ENCODE data around the gene HOMER2. TPM values are rescaled to one million over a fixed set of nuclear protein-coding genes. Genes with fewer than 3 reads are reported as not detected.
A peak's percentile ranks its signal among the peaks of the same experiment; 100 is the strongest.

HOMER2 gene
- total and polyA plus RNA-seq, 8 donors: 2.9 to 144 (median 70.7) TPM

- peaks cover 15 to 30% (median 18%) of the 10 kb centered on the region in 4 donors for H3K4me1 ChIP-seq
- TF ChIP-seq POLR2A (IDR thresholded peaks at IDR 0.05) (no peak), EP300 (IDR thresholded peaks at IDR 0.05) (no peak), POLR2AphosphoS5 (IDR thresholded peaks at IDR 0.05) (peak in 1 of 3 donors; percentile 47)
- TF ChIP-seq, protein P1, sequence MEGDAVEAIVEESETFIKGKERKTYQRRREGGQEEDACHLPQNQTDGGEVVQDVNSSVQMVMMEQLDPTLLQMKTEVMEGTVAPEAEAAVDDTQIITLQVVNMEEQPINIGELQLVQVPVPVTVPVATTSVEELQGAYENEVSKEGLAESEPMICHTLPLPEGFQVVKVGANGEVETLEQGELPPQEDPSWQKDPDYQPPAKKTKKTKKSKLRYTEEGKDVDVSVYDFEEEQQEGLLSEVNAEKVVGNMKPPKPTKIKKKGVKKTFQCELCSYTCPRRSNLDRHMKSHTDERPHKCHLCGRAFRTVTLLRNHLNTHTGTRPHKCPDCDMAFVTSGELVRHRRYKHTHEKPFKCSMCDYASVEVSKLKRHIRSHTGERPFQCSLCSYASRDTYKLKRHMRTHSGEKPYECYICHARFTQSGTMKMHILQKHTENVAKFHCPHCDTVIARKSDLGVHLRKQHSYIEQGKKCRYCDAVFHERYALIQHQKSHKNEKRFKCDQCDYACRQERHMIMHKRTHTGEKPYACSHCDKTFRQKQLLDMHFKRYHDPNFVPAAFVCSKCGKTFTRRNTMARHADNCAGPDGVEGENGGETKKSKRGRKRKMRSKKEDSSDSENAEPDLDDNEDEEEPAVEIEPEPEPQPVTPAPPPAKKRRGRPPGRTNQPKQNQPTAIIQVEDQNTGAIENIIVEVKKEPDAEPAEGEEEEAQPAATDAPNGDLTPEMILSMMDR (IDR thresholded peaks at IDR 0.05): no peak
- 40 to 61% (median 44%) methylated on average over 13 of the region's 13 CpGs for WGBS, 5 donors
- H3K36me3 ChIP-seq: peaks cover 73 to 100% (median 100%) of the 10 kb centered on the region in 4 donors
- intact Hi-C loops (cut with DNase I; ENCODE audit: low total_unique reads): no loop called here
- H3K27ac ChIP-seq: peak overlapping the region in 4 of 5 donors; percentile 1 to 59 (median 30)
- DNase-seq: peak in 1 of 2 donors; percentile 16
- H3K4me3 ChIP-seq: no peak overlapping the region
- H3K9me3 ChIP-seq: no peaks in the 10 kb centered on the region
- H3K27me3 ChIP-seq: no peaks in the 10 kb centered on the region
These were observed 119.7 kb downstream of the HOMER2 start for GRCh38 chr15:82832601-82833361.

- Histone ChIP-seq H3K27ac (peak overlapping the region in 2 of 5 donors; percentile 27 to 59), H3K4me1 (peaks cover 15 to 30% (median 18%) of the 10 kb centered on the region in 4 donors), H3K9me3 (no peaks in the 10 kb centered on the region), H3K4me3 (no peak overlapping the region), H3K27me3 (no peaks in the 10 kb centered on the region), H3K36me3 (peaks cover 71 to 100% (median 100%) of the 10 kb centered on the region in 4 donors)
- no peak for DNase-seq
- no peak for TF ChIP-seq POLR2AphosphoS5 (IDR thresholded peaks at IDR 0.05)
- TF ChIP-seq POLR2A (IDR thresholded peaks at IDR 0.05): no peak
- TF ChIP-seq, protein P1 (IDR thresholded peaks at IDR 0.05): no peak
- TF ChIP-seq EP300 (IDR thresholded peaks at IDR 0.05): no peak
- WGBS, 5 donors: 82 to 87% (median 86%) methylated on average over 5 of the region's 5 CpGs
- intact Hi-C loops (cut with DNase I; ENCODE audit: low total_unique reads): no loop called here
These were observed 120.5 kb downstream of the HOMER2 start for GRCh38 chr15:82831894-82832600.

DNA sequence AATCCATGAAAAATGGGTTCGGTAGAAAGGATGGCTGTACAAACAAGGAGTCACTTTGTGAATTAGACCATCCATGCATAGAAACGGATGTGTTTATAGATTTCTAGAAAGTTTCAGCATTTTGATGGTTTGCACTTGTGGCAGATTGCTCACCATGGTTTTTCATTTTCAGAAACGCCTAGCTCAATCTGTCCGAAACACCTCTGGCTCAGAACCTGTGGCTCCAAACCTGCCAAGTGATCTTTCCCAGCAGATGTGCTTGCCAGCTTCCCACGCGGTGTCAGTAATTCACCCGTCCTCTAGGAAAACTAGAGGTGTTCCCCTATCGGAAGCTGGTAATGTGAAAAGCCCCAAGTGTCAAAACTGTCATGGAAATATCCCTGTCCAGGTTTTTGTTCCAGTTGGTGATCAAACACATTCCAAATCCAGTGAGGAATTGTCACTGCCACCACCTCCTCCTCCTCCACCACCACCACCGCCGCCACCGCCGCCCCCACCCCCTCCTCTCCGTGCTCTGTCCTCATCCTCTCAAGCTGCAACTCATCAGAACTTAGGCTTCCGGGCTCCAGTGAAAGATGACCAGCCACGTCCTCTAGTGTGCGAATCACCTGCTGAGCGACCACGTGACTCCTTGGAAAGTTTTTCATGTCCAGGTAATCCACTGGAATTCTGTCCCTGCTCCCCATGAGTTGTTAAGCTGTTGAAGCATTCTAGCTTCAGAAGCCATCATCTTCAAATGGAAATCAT, 121.9 kb downstream of the HOMER2 start:
- DNase-seq: no peak
- no peak overlapping the region for H3K27ac ChIP-seq
- no peak overlapping the region for H3K4me3 ChIP-seq
- peaks cover 71 to 100% (median 100%) of the 10 kb centered on the region in 4 donors for H3K36me3 ChIP-seq
- TF ChIP-seq, protein P1 (IDR thresholded peaks at IDR 0.05): no peak
- no peak for TF ChIP-seq POLR2A (IDR thresholded peaks at IDR 0.05)
- no peak for TF ChIP-seq POLR2AphosphoS5 (IDR thresholded peaks at IDR 0.05)
- H3K9me3 ChIP-seq: no peaks in the 10 kb centered on the region
- peaks cover 15 to 30% (median 18%) of the 10 kb centered on the region in 4 donors for H3K4me1 ChIP-seq
- intact Hi-C loops (cut with DNase I; ENCODE audit: low total_unique reads): no loop called here
- WGBS, 5 donors: 85 to 90% (median 89%) methylated on average over 18 of the region's 18 CpGs
- no peaks in the 10 kb centered on the region for H3K27me3 ChIP-seq

- no peak for DNase-seq
- Histone ChIP-seq H3K27ac (no peak overlapping the region), H3K27me3 (no peaks in the 10 kb centered on the region), H3K36me3 (peaks cover 70 to 100% (median 100%) of the 10 kb centered on the region in 4 donors), H3K4me3 (no peak overlapping the region), H3K4me1 (peaks cover 15 to 30% (median 18%) of the 10 kb centered on the region in 4 donors), H3K9me3 (no peaks in the 10 kb centered on the region)
- TF ChIP-seq, protein P1 (IDR thresholded peaks at IDR 0.05): no peak
- TF ChIP-seq POLR2A (IDR thresholded peaks at IDR 0.05): no peak
- no peak for TF ChIP-seq EP300 (IDR thresholded peaks at IDR 0.05)
- no peak for TF ChIP-seq POLR2AphosphoS5 (IDR thresholded peaks at IDR 0.05)
- 90 to 98% (median 95%) methylated on average over 4 of the region's 4 CpGs for WGBS, 5 donors
- intact Hi-C loops (cut with DNase I; ENCODE audit: low total_unique reads): no loop called here
These were observed 123.3 kb downstream of the HOMER2 start for GRCh38 chr15:82829234-82829633.

Data from stomach (tissue), 9 donors.